Ecto neural progenitor cell (in vitro differentiated cells): ENCODE data around the gene PCDH10.
"Not testable (repeated sequence)": the region's sequence is repeated elsewhere in the genome, so short reads cannot be mapped to it uniquely, and the experiment has no call there.

ENCODE experiments used
- DNase-seq: peaks from one replicate; pipeline ENCODE4 v3.0.0-alpha.2; 2018; ENCODE audit warnings: low spot score

PCDH10 gene

GRCh38 chr4:133233922-133234321 lies 84.8 kb downstream of the PCDH10 start:
- DNase-seq, result no peak

GRCh38 chr4:133240451-133240850 lies 91.4 kb downstream of the PCDH10 start:
- not testable (repeated sequence) for DNase-seq
